Measurements from ENCODE around the gene ABTB2. TPM values are rescaled to one million over a fixed set of nuclear protein-coding genes. Genes with fewer than 3 reads are reported as not detected.
A peak's percentile ranks its signal among the peaks of the same experiment; 100 is the strongest.
"Not testable (repeated sequence)": the region's sequence is repeated elsewhere in the genome, so short reads cannot be mapped to it uniquely, and the experiment has no call there.

Gene ABTB2
- total RNA-seq, 1 experiment from 2014 or later: 4.0 TPM

- DNase-seq (ENCODE audit: low read depth): peak; percentile 68
Measured at GRCh38 chr11:34242037-34242625, 115.7 kb downstream of the ABTB2 start.

DNA sequence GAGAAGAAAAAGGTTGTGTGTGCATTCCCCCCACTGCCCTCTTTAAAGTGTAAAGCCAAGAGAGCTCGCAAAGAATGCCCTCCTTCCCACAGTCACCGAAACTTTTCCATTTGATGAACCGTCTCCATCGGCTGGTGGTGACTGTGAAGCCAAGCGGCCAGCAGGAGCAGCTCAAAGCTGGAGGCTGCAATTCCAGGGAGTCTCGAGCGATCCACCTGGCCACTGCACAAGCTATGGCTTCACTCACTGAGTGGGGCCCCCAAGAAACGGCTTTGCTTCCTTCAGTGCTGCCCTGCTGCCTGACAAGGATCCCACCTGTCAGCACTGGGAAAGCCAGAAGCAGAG lies 117.7 kb downstream of the ABTB2 start:
- DNase-seq (ENCODE audit: low read depth): no peak

GRCh38 chr11:34239465-34240149 lies 118.2 kb downstream of the ABTB2 start:
- no peak for DNase-seq (ENCODE audit: low read depth)

- peak; percentile 18 for DNase-seq (ENCODE audit: low read depth)
Measured at GRCh38 chr11:34238966-34239365, 118.8 kb downstream of the ABTB2 start.

GRCh38 chr11:34238533-34238932 lies 119.3 kb downstream of the ABTB2 start:
- no peak for DNase-seq (ENCODE audit: low read depth)

GRCh38 chr11:34236572-34236971 lies 121.2 kb downstream of the ABTB2 start:
- no peak for DNase-seq (ENCODE audit: low read depth)

GRCh38 chr11:34235591-34236071 lies 122.2 kb downstream of the ABTB2 start:
- DNase-seq (ENCODE audit: low read depth): no peak

GRCh38 chr11:34235189-34235588 lies 122.6 kb downstream of the ABTB2 start:
- DNase-seq (ENCODE audit: low read depth): no peak

- DNase-seq (ENCODE audit: low read depth): peak; percentile 84
Measured at GRCh38 chr11:34234086-34234740, 123.6 kb downstream of the ABTB2 start.

- DNase-seq (ENCODE audit: low read depth): no peak
Measured at GRCh38 chr11:34233215-34233614, 124.6 kb downstream of the ABTB2 start.

DNA sequence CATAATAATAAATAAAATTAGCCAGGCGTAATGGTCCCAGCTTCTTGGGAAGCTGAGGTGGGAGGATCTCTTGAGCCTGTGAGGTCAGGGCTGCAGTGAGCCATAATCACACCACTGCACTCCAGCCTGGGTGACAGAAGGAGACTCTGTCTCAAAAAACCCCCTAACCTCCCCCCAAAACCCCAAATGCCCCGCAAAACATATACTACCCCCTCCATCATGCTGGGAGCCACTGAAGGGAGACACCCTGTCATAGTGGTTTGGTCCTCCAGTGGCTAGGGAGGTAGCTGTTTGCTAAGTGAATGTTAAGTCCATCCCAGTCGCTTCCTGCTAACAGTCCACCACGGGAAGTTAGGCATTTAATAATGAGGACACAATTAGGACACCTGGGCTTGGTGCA lies 125.0 kb downstream of the ABTB2 start:
- DNase-seq (ENCODE audit: low read depth): no peak

- no peak for DNase-seq (ENCODE audit: low read depth)
Measured at GRCh38 chr11:34226210-34226609, 131.6 kb downstream of the ABTB2 start.

DNA sequence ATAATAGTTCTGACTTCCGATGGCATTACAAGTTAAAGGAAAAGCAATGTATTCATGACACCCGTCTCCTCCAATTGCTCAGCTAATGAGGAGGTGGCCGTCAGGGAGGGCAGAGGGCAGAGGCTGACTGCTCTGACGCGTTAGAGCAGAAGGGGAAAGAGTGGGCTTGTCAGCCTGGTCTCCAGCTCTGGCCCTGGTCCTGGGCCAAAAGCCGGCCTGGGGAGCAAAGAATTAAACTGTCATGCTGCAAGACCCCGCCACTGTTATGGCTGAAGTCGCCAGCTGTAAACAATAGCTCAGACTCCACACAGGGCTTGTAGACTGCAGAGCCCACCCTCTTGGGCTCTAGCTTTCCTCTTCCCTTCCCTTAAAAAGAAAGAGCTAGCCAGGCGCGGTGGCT lies 132.7 kb downstream of the ABTB2 start:
- DNase-seq (ENCODE audit: low read depth): no peak

GRCh38 chr11:34224434-34224966 lies 133.3 kb downstream of the ABTB2 start:
- DNase-seq (ENCODE audit: low read depth): no peak

GRCh38 chr11:34223907-34224306 lies 133.9 kb downstream of the ABTB2 start:
- no peak for DNase-seq (ENCODE audit: low read depth)

- DNase-seq (ENCODE audit: low read depth): no peak
Measured at GRCh38 chr11:34223021-34223813, 134.6 kb downstream of the ABTB2 start.

DNA sequence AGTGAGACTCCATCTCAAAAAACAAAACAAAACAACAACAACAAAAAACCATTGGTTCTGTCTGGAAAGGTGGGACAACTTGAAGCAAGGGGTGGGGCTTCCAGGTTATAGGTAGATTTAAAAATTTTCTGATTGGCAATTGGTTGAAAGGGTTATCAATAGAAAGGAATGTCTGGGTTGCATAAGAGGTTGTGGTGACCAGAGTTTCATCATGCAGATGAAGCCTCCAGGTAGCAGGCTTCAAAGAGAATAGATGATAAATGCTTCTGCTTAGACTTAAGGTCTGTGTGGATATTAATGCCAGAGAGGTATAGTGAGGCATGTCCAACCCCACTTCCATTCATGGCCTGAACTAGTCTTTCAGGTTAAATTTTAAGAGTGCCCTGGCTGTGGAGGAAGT lies 135.8 kb downstream of the ABTB2 start:
- DNase-seq (ENCODE audit: low read depth): no peak

GRCh38 chr11:34219941-34220370 lies 137.9 kb downstream of the ABTB2 start:
- DNase-seq (ENCODE audit: low read depth): no peak

DNA sequence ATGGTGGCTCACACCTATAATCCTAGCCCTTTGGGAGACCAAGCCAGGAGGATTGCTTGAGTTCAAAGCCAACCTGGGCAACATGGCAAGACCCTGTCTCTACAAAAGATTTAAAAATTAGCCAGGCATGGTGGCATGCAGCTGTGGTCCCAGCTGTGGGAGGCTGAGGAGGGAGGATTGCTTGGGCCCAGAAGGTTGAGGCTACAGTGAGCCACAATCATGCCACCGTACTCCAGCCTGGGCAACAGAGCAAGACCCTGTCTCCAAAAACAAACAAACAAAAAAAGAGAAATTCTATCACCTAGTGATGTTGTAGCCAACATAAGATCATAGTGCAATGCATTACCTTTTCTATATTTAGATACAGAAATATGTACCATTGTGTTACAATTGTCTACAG lies 138.5 kb downstream of the ABTB2 start:
- no peak for DNase-seq (ENCODE audit: low read depth)

DNA sequence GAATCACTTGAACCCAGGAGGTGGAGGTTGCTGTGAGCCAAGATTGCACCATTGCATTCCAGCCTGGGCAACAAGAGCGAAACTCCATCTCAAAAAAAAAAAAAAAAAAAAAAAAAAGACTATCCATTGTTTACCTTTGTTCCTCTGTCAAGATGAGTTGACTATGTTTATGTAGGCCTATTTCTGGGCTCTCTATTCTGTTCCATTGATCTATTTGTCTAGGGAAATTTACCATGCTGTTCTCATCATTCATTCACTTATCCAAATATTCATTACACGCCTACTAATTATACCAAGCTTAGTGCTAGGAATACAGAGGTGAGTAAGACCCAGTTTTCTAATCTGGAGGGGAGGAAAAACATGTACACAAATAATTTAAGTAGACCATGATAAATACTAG lies 139.1 kb downstream of the ABTB2 start:
- DNase-seq (ENCODE audit: low read depth): not testable (repeated sequence)

DNA sequence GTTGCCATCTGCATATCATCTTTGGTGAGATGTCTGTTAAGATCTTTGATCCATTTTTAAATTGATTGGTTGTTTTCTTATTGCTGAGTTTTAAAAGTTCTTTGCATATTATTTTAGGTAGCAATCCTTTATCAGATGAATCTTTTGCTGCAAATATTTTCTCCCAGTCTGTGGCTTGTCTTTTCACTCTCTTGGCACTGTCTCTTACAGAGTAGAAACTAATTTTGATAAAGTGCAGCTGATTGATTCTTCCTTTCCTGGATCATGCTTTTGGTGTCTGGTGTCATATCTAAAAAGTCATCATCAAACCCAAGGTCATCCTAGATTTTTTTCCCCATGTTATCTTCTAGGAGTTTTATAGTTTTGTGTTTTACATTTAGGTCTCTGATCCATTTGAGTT lies 139.7 kb downstream of the ABTB2 start:
- no peak for DNase-seq (ENCODE audit: low read depth)

GRCh38 chr11:34216706-34217105 lies 141.1 kb downstream of the ABTB2 start:
- no peak for DNase-seq (ENCODE audit: low read depth)

Measured in HT1080 (cell line).